GM19324 (cell line): ENCODE data around the gene HOXC9.

Source experiments
- ATAC-seq: cut with Tn5 transposase; IDR thresholded peaks from one replicate; pipeline ENCODE4 v1.9.1; 2021; ENCODE audit warnings: mild to moderate bottlenecking, moderate library complexity; ENCODE audit not compliant: unreplicated experiment, low FRiP score

HOXC9 gene

GRCh38 chr12:54024581-54025305 lies 24.8 kb downstream of the HOXC9 start:
- no peak for ATAC-seq

GRCh38 chr12:54025499-54026405 lies 25.8 kb downstream of the HOXC9 start:
- no peak for ATAC-seq

DNA sequence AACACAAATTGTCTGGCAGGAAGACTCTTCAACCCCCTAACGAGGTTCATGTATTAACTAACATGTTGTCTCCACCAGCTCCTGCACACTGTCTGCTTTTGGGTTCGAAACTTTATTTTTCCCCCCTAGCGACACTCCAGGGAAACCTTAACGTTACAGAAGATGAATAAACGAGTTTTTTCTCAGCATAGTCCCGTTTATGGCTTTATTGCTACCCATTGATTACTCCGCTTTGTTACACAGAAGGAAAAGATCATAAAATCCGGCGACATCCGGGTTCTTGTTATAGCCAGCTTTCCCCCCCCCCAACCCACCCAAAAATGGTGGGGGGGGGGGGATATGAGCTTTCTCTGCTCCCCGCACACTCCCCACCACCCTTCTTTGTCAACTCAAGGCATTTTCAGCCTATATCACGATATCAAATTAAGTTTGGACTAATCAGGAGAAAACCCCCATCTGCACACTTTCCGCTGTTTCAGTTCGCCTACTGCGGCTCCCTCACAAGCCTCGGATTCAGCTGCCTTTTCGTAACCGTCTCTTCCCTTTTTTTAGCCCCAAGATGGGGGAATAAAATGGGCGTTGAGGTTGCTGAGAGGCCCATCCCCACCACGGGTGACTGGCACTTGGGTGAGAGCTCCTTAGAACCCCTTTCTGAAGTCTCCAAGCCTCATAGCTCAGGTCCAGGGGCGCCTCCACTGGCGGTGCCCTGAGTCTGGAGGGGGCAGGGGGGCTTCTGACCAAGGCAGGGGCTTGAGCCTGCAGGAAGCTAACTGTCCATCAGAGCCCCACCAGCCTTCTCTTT lies 26.9 kb downstream of the HOXC9 start:
- ATAC-seq = no peak

GRCh38 chr12:54027442-54027786 lies 27.5 kb downstream of the HOXC9 start:
- ATAC-seq = no peak

DNA sequence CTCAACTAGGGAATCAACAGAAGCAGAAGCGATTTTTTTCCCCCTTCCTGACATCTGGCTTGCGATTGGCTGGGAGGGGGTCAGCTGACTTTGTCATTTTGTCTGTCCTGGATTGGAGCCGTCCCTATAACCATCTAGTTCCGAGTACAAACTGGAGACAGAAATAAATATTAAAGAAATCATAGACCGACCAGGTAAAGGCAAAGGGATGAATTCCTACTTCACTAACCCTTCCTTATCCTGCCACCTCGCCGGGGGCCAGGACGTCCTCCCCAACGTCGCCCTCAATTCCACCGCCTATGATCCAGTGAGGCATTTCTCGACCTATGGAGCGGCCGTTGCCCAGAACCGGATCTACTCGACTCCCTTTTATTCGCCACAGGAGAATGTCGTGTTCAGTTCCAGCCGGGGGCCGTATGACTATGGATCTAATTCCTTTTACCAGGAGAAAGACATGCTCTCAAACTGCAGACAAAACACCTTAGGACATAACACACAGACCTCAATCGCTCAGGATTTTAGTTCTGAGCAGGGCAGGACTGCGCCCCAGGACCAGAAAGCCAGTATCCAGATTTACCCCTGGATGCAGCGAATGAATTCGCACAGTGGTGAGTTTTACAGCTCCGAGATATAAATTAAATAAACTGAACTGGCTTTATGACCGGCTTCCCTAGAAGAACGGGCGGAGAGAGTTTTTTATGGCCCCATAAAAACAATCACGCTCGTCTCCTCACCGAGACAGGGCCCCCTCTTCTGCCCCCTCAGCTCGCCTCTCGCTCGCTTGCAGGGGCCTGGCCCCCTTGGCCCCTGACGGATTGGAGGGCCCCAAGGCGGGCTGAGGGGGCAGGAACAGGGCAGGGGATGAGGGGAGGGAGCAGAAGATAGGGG lies 28.6 kb downstream of the HOXC9 start, which contains the start of gene HOXC6:
Gene HOXC6, plus strand, starts transcription at position 127 of the 888 bp plus-strand sequence. Its CDS starts 82 bp downstream, at position 209.
- no peak for ATAC-seq

GRCh38 chr12:54029529-54030441 lies 29.8 kb downstream of the HOXC9 start:
- ATAC-seq = no peak

DNA sequence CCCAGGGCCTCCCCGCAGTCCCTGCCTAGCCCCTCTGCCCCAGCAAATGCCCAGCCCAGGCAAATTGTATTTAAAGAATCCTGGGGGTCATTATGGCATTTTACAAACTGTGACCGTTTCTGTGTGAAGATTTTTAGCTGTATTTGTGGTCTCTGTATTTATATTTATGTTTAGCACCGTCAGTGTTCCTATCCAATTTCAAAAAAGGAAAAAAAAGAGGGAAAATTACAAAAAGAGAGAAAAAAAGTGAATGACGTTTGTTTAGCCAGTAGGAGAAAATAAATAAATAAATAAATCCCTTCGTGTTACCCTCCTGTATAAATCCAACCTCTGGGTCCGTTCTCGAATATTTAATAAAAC lies 30.5 kb downstream of the HOXC9 start:
- ATAC-seq = no peak

DNA sequence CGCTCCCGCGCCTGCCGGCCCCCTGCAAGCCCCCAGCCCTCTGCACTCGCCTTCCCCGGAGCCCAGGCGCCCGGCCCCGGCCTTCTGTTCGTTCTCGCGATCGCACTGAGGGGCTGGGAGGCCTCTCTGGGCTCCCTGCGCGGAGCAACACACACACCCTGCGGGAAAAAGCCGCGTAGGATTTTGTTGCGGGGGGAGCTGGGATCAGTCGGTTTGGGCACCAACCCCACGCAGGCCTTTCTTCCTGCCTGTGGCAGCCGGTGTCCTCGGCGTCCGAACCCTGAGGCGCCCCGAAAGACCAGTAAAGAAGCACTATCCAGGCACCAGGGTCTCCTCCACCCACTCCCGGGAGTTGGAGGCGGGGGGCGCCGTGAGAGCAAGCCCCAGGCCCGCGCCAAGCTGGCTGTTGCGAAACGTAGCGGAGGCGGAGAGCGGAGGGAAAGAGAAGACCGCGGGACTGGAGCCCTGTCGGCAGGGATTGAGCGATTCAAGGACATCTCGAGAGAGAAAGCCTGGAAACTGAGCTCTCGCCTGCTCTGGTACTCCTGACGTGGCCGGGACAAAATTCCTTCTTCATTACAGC lies 31.0 kb downstream of the HOXC9 start:
- no peak for ATAC-seq

GRCh38 chr12:54031480-54031879 lies 31.5 kb downstream of the HOXC9 start:
- no peak for ATAC-seq

- no peak for ATAC-seq
Observed at GRCh38 chr12:54032086-54032619, 32.2 kb downstream of the HOXC9 start.

DNA sequence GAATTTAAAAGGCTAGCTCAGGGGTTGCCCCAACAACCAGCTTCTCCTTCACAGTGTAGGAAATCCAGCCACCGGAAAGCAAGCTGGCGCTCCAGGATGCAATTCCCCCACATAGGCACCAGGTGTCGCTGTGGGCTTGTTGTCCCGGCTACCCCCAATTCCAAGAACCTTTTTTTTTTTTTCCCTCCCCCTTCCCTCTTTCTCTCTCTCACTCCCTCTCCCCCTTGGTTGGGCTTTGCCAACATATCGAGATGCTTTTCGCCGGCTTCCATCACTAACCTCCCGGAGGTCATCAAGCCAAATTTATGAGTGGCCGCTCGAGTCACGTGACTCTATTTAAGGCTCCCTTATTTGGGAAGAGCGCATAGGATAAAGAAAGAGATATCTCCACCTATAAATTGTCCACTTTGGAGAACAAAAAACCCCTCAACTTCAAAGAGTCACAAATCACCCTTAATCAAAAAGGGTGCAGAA lies 32.7 kb downstream of the HOXC9 start, which contains the start of gene HOXC5:
Gene HOXC5, plus strand, starts transcription at position 424 of the 474 bp plus-strand sequence. CDS start 73 bp downstream, outside the sequence.
- ATAC-seq = no peak

- no peak for ATAC-seq
Observed at GRCh38 chr12:54033106-54033979, 33.4 kb downstream of the HOXC9 start.

DNA sequence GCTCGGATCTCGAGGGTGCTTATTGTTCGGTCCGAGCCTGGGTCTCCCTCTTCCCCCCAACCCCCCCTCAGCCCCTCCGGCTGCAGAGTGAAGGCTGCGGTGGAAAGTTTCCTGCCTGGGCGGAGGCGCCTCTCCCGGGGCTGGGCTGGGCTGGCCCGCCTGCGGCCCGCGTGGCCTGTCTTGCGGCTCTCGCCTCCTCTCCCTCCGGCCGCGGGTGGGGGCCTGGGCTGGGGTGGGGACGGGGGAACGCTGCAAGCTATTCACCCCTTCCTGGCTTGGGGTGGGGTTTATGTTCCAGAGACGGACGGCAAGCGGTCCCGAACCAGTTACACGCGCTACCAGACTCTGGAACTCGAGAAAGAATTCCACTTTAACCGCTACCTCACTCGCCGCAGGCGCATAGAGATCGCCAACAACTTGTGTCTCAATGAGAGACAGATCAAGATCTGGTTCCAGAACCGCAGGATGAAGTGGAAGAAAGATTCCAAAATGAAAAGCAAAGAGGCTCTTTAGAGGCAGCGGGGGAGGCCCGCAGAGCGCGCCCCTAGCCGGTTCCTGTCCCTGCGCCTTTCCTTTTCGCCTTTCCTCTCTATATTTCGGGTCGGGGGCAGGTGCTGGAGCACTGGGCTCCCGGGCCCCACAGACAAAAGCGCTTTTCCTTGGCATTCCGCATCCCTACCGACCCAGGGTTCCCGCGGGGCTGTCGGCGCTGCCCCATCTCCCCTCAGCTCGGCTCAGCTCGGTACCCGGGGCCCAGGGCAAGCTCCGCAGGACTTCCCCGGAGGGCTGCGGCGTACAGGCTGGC lies 34.2 kb downstream of the HOXC9 start:
- ATAC-seq = no peak

- ATAC-seq = no peak
Observed at GRCh38 chr12:54034785-54035310, 34.9 kb downstream of the HOXC9 start.

DNA sequence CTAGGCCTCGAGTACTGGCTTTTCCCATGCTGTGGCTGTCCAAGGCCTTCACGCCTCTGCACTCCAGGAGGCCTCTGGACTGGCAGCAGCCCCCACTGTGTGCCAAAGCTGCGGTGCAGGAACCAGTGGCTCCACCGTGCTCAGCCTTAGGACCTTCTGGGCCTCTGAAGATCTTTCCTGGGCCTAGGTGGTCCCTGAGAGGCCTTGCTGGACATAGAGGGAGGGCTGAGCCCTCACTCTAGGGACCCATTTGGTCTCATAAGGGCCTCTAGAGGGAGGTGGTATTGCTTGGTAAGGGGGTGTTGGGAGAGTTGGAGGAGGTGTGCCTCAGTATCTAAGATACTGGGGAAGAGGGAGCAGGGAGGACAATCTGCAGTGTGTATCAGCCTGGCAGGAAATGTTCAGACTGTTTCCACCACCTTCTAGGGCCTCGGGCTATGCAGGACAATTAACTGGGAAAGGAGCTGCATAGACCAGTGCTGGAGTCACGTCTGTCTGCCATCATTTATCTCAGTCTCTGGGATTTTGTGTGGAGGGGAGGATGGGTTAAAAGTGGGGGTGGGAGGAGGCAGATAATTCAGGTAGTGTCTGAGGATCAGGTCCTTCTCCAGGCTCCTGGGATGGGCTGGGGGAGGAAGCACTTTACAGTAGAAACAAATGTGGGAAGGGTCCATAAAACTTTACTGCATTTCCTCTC lies 35.8 kb downstream of the HOXC9 start:
- no peak for ATAC-seq
